GM12878 (cell line): ENCODE data around the gene DNASE2. TPM values are rescaled to one million over a fixed set of nuclear protein-coding genes. Genes with fewer than 3 reads are reported as not detected.

Experiments
- BCL3 ChIP-seq: IDR thresholded peaks from 2 replicates; pipeline ENCODE4 v1.6.1; 2011; ENCODE audit warnings: borderline replicate concordance, low read depth, mild to moderate bottlenecking, moderate library complexity, low read length; ENCODE audit not compliant: insufficient read depth, poor library complexity, severe bottlenecking
- CBX5 ChIP-seq: sonication (generic); IDR thresholded peaks from 2 replicates; pipeline ENCODE4 v1.6.1; 2016; ENCODE audit warnings: low read depth, moderate library complexity, mild to moderate bottlenecking, inconsistent platforms
- CTCF ChIP-seq, 3 experiments: IDR thresholded peaks in 2 of 3; conservative IDR thresholded peaks in 1 of 3; 2 replicates each; pipeline ENCODE4 v1.5.1; 2011; ENCODE audit warnings: low read depth in 3 of 3, low read length in 3 of 3, mild to moderate bottlenecking in 3 of 3, control low read depth in 2 of 3, moderate library complexity in 2 of 3, inconsistent platforms in 1 of 3, mixed read lengths in 1 of 3; ENCODE audit not compliant: control insufficient read depth in 2 of 3, insufficient read depth in 1 of 3; ENCODE audit errors: extremely low read depth in 1 of 3
- FOXK2 ChIP-seq: fragments of 450-650 bp; IDR thresholded peaks from 2 replicates; pipeline ENCODE4 v1.6.1; 2017; ENCODE audit warnings: mild to moderate bottlenecking, moderate library complexity
- GABPA ChIP-seq: IDR thresholded peaks from 2 replicates; pipeline ENCODE4 v1.6.1; 2014; ENCODE audit warnings: antibody characterized with exemption, low read depth, mild to moderate bottlenecking, inconsistent platforms
- KLF5 ChIP-seq: fragments of 450-650 bp; IDR thresholded peaks from 2 replicates; pipeline ENCODE4 v1.6.1; 2014; ENCODE audit warnings: mild to moderate bottlenecking; ENCODE audit not compliant: partially characterized antibody
- NFYA ChIP-seq: IDR thresholded peaks from 2 replicates; pipeline ENCODE4 v1.6.1; 2011; ENCODE audit warnings: low read depth, mild to moderate bottlenecking, low read length, improper control_type of control experiment, borderline replicate concordance
- REST ChIP-seq: IDR thresholded peaks from 2 replicates; pipeline ENCODE4 v1.6.1; 2012; ENCODE audit warnings: mild to moderate bottlenecking, low read depth, low read length
- RUNX3 ChIP-seq: IDR thresholded peaks from 2 replicates; pipeline ENCODE4 v1.6.1; 2012; ENCODE audit warnings: low read length, inconsistent platforms
- SKIL ChIP-seq: fragments of 450-650 bp; IDR thresholded peaks from 2 replicates; pipeline ENCODE4 v1.6.1; 2017; ENCODE audit warnings: mild to moderate bottlenecking, low read depth, inconsistent platforms; ENCODE audit not compliant: poor library complexity, severe bottlenecking
- SMC3 ChIP-seq: IDR thresholded peaks from 2 replicates; pipeline ENCODE4 v1.6.1; 2011; ENCODE audit warnings: low read length, improper control_type of control experiment, borderline replicate concordance
- SPI1 ChIP-seq: IDR thresholded peaks from 2 replicates; pipeline ENCODE4 v1.6.1; 2011; ENCODE audit warnings: low read depth, mild to moderate bottlenecking, low read length, moderate library complexity, borderline replicate concordance; ENCODE audit not compliant: insufficient read depth
- SREBF2 ChIP-seq: IDR thresholded peaks from 2 replicates; pipeline ENCODE4 v1.6.1; 2012; ENCODE audit warnings: mild to moderate bottlenecking, low read length
- YBX1 ChIP-seq: fragments of 450-650 bp; IDR thresholded peaks from 2 replicates; pipeline ENCODE4 v1.6.1; 2016; ENCODE audit warnings: antibody characterized with exemption
- ZBTB40 ChIP-seq: fragments of 450-650 bp; IDR thresholded peaks from 2 replicates; pipeline ENCODE4 v1.6.1; 2016; ENCODE audit warnings: mild to moderate bottlenecking, moderate library complexity, borderline replicate concordance
- ZSCAN29 ChIP-seq: fragments of 450-650 bp; IDR thresholded peaks from 2 replicates; pipeline ENCODE4 v1.6.1; 2017; ENCODE audit warnings: mild to moderate bottlenecking, moderate library complexity
- polyA plus RNA-seq, 11 experiments: library from polyadenylated mRNA; depleted of rRNA in 4 of 11; unstranded in 6 of 11; stranded (reverse) in 5 of 11; fragments of >200 nt; fragmentation: Nextera tagmentation in 4 of 11; fragmentation: Illumina TruSeq in 1 of 11; extraction: Ambion mirVana in 4 of 11; extraction: Trizol in 1 of 11; gene quantifications; 1 replicate in 1 of 11; 2 replicates in 10 of 11; pipeline versions ENCODE4 v1.2.1 to v1.2.3, GENCODE V29; 2011 to 2016; ENCODE audit warnings: inconsistent platforms in 2 of 11, missing spikeins in 2 of 11, low read depth in 1 of 11
- total RNA-seq, 4 experiments: library from RNA; depleted of rRNA in 3 of 4; stranded (reverse); fragments of >200 nt in 3 of 4; fragmentation: Illumina TruSeq in 1 of 4; extraction: Trizol in 1 of 4; gene quantifications; 2 replicates each; pipeline versions ENCODE4 v1.2.1 to v1.2.3, GENCODE V29; 2013 to 2021

Gene DNASE2
- total and polyA plus RNA-seq, 10 of the 15 experiments (the other 5 are each of a cell fraction or from before 2014, with no cell fraction given): 4.9 to 32.1 (median 22.0) TPM

GRCh38 chr19:12881172-12881808 is at the start of gene DNASE2 (continued):
- peak; percentile 51 for TF ChIP-seq SKIL
- no peak for TF ChIP-seq FOXK2
- TF ChIP-seq NFYA: no peak
- TF ChIP-seq SREBF2: no peak
- TF ChIP-seq CTCF (IDR thresholded peaks at IDR 0.05 in 2 of 3, conservative IDR thresholded peaks at IDR 0.05 in 1 of 3; ENCODE audit: control insufficient read depth in 2 of 3, extremely low read depth in 1 of 3, insufficient read depth in 1 of 3, low read depth in 3 of 3, low read length in 3 of 3): no peak
- no peak for TF ChIP-seq CBX5
- TF ChIP-seq ZSCAN29: no peak
- peak; percentile 27; the same call in 1 of the 2 replicates for TF ChIP-seq RUNX3
- TF ChIP-seq YBX1: no peak
- TF ChIP-seq REST: no peak
- TF ChIP-seq SMC3: no peak
- no peak for TF ChIP-seq KLF5
- TF ChIP-seq BCL3: no peak
- peak; percentile 99 for TF ChIP-seq SPI1
- TF ChIP-seq ZBTB40: no peak
- TF ChIP-seq GABPA: no peak
